HepG2 (cell line): Measurements from ENCODE around the gene CCNYL1. TPM values are rescaled to one million over a fixed set of nuclear protein-coding genes. Genes with fewer than 3 reads are reported as not detected.

Experiments
- ARNT2 ChIP-seq: sonication (generic); formaldehyde crosslinking; IDR thresholded peaks from 2 replicates; pipeline ENCODE4 v1.8.0; 2022; ENCODE audit warnings: mild to moderate bottlenecking, low read depth, missing genetic modification reagents, moderate library complexity
- HNRNPL ChIP-seq: fragments of 200-400 bp; formaldehyde crosslinking; IDR thresholded peaks from 2 replicates; pipeline ENCODE4 v1.6.1; 2017; ENCODE audit warnings: mild to moderate bottlenecking, low read depth, low read length
- MLLT10 ChIP-seq: sonication (generic); formaldehyde crosslinking; IDR thresholded peaks from 2 replicates; pipeline ENCODE4 v1.4.0; 2020; ENCODE audit warnings: missing genetic modification reagents
- NCOA1 ChIP-seq: sonication (generic); formaldehyde crosslinking; IDR thresholded peaks from 2 replicates; pipeline ENCODE4 v1.9.0; 2021; ENCODE audit warnings: missing genetic modification reagents
- PAX8 ChIP-seq: sonication (generic); formaldehyde crosslinking; IDR thresholded peaks from 2 replicates; pipeline ENCODE4 v1.8.0; 2022; ENCODE audit warnings: mild to moderate bottlenecking, missing genetic modification reagents, borderline replicate concordance
- PRMT3 ChIP-seq: sonication (generic); formaldehyde crosslinking; IDR thresholded peaks from 2 replicates; pipeline ENCODE4 v1.8.1; 2022; ENCODE audit warnings: low read depth, mild to moderate bottlenecking, moderate library complexity, missing genetic modification reagents, borderline replicate concordance
- SNAPC4 ChIP-seq: sonication (generic); formaldehyde crosslinking; IDR thresholded peaks from 2 replicates; pipeline ENCODE4 v1.4.0; 2020; ENCODE audit warnings: mild to moderate bottlenecking, missing genetic modification reagents
- SRSF9 ChIP-seq: fragments of 200-400 bp; formaldehyde crosslinking; IDR thresholded peaks from 2 replicates; pipeline ENCODE4 v1.6.1; 2018; ENCODE audit warnings: borderline replicate concordance, mild to moderate bottlenecking, low read depth, low read length; ENCODE audit not compliant: insufficient read depth, poor library complexity, severe bottlenecking
- ZBTB38 ChIP-seq: sonication (generic); formaldehyde crosslinking; IDR thresholded peaks from 2 replicates; pipeline ENCODE4 v1.5.1; 2020; ENCODE audit warnings: mild to moderate bottlenecking, missing genetic modification reagents
- ZNF441 ChIP-seq: sonication (generic); formaldehyde crosslinking; IDR thresholded peaks from 2 replicates; pipeline ENCODE4 v1.7.0; 2021; ENCODE audit warnings: missing genetic modification reagents, borderline replicate concordance
- ZNF609 ChIP-seq: sonication (generic); formaldehyde crosslinking; IDR thresholded peaks from 2 replicates; pipeline ENCODE4 v1.4.0; 2020; ENCODE audit warnings: mild to moderate bottlenecking, missing genetic modification reagents, borderline replicate concordance
- ZNF75D ChIP-seq: sonication (generic); formaldehyde crosslinking; IDR thresholded peaks from 2 replicates; pipeline ENCODE4 v1.8.1; 2023; ENCODE audit warnings: missing genetic modification reagents, mild to moderate bottlenecking, borderline replicate concordance
- ZNF879 ChIP-seq: sonication (generic); formaldehyde crosslinking; IDR thresholded peaks from 2 replicates; pipeline ENCODE4 v1.8.1; 2023; ENCODE audit warnings: missing genetic modification reagents
- ZZZ3 ChIP-seq: sonication (generic); formaldehyde crosslinking; IDR thresholded peaks from 2 replicates; pipeline ENCODE4 v1.4.0; 2020; ENCODE audit warnings: missing genetic modification reagents, mild to moderate bottlenecking, borderline replicate concordance
- polyA plus RNA-seq, 8 experiments: library from polyadenylated mRNA; depleted of rRNA in 3 of 8; stranded (reverse) in 7 of 8; unstranded in 1 of 8; fragments of >200 nt; fragmentation: Illumina TruSeq in 4 of 8; extraction: Trizol in 4 of 8; gene quantifications; 2 replicates each; pipeline versions ENCODE4 v1.2.1 to v1.2.3, GENCODE V29; 2011 to 2016; ENCODE audit warnings: low read depth in 4 of 8, missing spikeins in 1 of 8, mixed read lengths in 1 of 8; ENCODE audit not compliant: insufficient read depth in 1 of 8
- total RNA-seq, 5 experiments: library from RNA; depleted of rRNA; stranded (reverse); fragments of >200 nt; fragmentation: Illumina TruSeq; extraction: Trizol; gene quantifications; 2 replicates each; pipeline ENCODE4 v1.2.3, GENCODE V29; 2016; ENCODE audit warnings: low read depth in 1 of 5
- TF ChIP-seq, protein P1 (sequence below): sonication (generic); formaldehyde crosslinking; IDR thresholded peaks from 2 replicates; pipeline ENCODE4 v1.9.0; 2021; ENCODE audit warnings: missing genetic modification reagents, borderline replicate concordance

CCNYL1 gene
- total and polyA plus RNA-seq, 2 of the 13 experiments (the other 11 are each of a cell fraction or from before 2014, with no cell fraction given) = 12.5 to 16.2 TPM

DNA sequence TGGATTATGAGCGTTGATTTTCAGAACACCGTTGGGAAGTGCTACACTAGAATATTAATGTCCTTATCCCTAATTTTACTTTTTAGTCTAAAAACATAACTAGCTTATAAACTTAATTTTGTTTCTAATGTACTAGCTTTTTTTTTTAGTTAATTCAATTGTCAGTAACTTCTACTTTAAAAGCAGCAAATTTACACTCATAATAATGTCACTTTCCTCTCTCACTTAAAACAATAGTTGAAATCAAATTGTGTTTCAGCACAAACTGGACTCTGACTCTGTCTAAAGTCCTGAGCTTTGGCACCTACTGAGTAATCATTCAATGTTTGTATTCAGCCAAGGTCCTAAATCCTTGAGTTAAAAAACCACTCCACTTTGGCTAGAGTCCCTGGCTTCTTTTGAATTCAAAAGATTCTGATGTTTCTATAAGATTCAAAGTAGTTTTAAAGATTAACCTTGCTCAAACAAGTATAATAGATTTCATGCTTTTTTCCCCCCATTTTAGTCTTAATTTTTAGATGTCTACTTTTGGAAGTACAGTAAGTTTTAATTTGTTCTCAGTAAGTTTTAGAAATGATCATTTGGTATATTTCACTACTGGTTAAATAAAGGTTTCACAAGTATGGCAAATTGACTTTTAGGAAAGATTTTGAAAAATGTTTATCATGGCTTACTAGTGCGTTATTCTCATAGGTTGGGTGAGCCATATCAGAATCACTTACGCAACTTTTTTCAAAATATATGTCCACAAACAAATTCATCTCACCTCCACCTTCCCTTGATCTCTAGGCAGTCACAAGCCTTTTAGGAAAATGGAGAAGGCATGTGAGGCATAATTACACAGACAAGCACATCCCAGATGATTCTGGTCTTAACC, 23.4 kb downstream of the CCNYL1 start (continued):
- TF ChIP-seq ZNF609 (CRISPR knock-in tag) (peak; percentile 47; the same call in 1 of the 2 replicates), ARNT2 (CRISPR knock-in tag) (0 out of 2 replicates have a peak, but pooled peaks have one; percentile 4), HNRNPL (no peak), ZNF75D (CRISPR knock-in tag) (no peak), ZNF879 (CRISPR knock-in tag) (no peak), ZBTB38 (no peak), PAX8 (CRISPR knock-in tag) (no peak), PRMT3 (CRISPR knock-in tag) (no peak), ZNF441 (CRISPR knock-in tag) (no peak), NCOA1 (no peak), MLLT10 (no peak), SRSF9 (no peak), SNAPC4 (CRISPR knock-in tag) (peak; percentile 51; the same call in 1 of the 2 replicates), ZZZ3 (CRISPR knock-in tag) (no peak)
- TF ChIP-seq, protein P1, sequence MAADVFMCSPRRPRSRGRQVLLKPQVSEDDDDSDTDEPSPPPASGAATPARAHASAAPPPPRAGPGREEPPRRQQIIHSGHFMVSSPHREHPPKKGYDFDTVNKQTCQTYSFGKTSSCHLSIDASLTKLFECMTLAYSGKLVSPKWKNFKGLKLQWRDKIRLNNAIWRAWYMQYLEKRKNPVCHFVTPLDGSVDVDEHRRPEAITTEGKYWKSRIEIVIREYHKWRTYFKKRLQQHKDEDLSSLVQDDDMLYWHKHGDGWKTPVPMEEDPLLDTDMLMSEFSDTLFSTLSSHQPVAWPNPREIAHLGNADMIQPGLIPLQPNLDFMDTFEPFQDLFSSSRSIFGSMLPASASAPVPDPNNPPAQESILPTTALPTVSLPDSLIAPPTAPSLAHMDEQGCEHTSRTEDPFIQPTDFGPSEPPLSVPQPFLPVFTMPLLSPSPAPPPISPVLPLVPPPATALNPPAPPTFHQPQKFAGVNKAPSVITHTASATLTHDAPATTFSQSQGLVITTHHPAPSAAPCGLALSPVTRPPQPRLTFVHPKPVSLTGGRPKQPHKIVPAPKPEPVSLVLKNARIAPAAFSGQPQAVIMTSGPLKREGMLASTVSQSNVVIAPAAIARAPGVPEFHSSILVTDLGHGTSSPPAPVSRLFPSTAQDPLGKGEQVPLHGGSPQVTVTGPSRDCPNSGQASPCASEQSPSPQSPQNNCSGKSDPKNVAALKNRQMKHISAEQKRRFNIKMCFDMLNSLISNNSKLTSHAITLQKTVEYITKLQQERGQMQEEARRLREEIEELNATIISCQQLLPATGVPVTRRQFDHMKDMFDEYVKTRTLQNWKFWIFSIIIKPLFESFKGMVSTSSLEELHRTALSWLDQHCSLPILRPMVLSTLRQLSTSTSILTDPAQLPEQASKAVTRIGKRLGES (CRISPR knock-in tag) = no peak
